SK-N-SH (cell line): Measurements from ENCODE around the gene RAB6B. TPM values are rescaled to one million over a fixed set of nuclear protein-coding genes. Genes with fewer than 3 reads are reported as not detected.
A peak's percentile ranks its signal among the peaks of the same experiment; 100 is the strongest.

Experiments used
- CTCF ChIA-PET: fragments of 300-600, 350-600 bp; formaldehyde crosslinking; extraction: SDS; loops from one replicate; lab custom pipeline; 2021; lab: Yijun Ruan, JAX
- POLR2A ChIA-PET: fragments of 350-600 bp; sonication (Branson Sonifier 250); formaldehyde crosslinking; extraction: SDS; loops from one replicate; lab custom pipeline; 2020; ENCODE audit warnings: antibody characterized with exemption, inconsistent platforms; lab: Yijun Ruan, JAX
- DNase-seq: peaks from one replicate; pipeline ENCODE4 v3.0.0; 2012
- H2AFZ ChIP-seq: fragments of 200-600 bp; sonication (generic); 2 replicates; pipeline ENCODE4 v1.8.1; 2016; ENCODE audit warnings: antibody characterized with exemption, mild to moderate bottlenecking, low read depth
- H3F3A ChIP-seq: fragments of 200-600 bp; sonication (generic); replicated peaks from 2 replicates; pipeline ENCODE3; 2016; ENCODE audit warnings: antibody characterized with exemption, mild to moderate bottlenecking; ENCODE audit not compliant: insufficient read depth
- H3K27ac ChIP-seq, 2 experiments: fragments of 200-500 bp in 1 of 2; fragments of 200-600 bp in 1 of 2; sonication (Bioruptor generic) in 1 of 2; sonication (generic), shearing (Covaris generic) in 1 of 2; 2 replicates each; pipeline versions ENCODE4 v1.5.1 to v1.6.1; 2014 to 2016; ENCODE audit warnings: low read depth in 2 of 2, inconsistent platforms in 1 of 2, low read length in 1 of 2, mild to moderate bottlenecking in 1 of 2, mixed read lengths in 1 of 2
- H3K27me3 ChIP-seq: fragments of 200-600 bp; sonication (generic), shearing (Covaris generic); 2 replicates; pipeline ENCODE4 v1.6.1; 2016; ENCODE audit warnings: mixed run types; ENCODE audit not compliant: insufficient read depth
- H3K36me3 ChIP-seq, 2 experiments: fragments of 200-500 bp in 1 of 2; fragments of 200-600 bp in 1 of 2; sonication (Bioruptor generic) in 1 of 2; sonication (generic) in 1 of 2; replicated peaks in 1 of 2; 2 replicates each; pipeline versions ENCODE3 to v1.5.1; 2014 to 2016; ENCODE audit warnings: low read length in 1 of 2, mild to moderate bottlenecking in 1 of 2; ENCODE audit not compliant: insufficient read depth in 2 of 2, control insufficient read depth in 1 of 2
- H3K4me1 ChIP-seq, 2 experiments: fragments of 200-500 bp in 1 of 2; fragments of 200-600 bp in 1 of 2; sonication (Bioruptor generic) in 1 of 2; sonication (generic), shearing (Covaris generic) in 1 of 2; 2 replicates each; pipeline versions ENCODE4 v1.5.1 to v1.6.1; 2014 to 2016; ENCODE audit warnings: low read depth in 1 of 2, low read length in 1 of 2, mixed run types in 1 of 2; ENCODE audit not compliant: insufficient read depth in 2 of 2, control insufficient read depth in 1 of 2
- H3K4me2 ChIP-seq: fragments of 200-600 bp; sonication (generic), shearing (Covaris generic); 2 replicates; pipeline ENCODE4 v1.6.1; 2017; ENCODE audit warnings: mixed run types
- H3K4me3 ChIP-seq, 2 experiments: fragments of 200-500 bp in 1 of 2; fragments of 200-600 bp in 1 of 2; sonication (Bioruptor generic) in 1 of 2; sonication (generic), shearing (Covaris generic) in 1 of 2; 2 replicates each; pipeline versions ENCODE4 v1.5.1 to v1.8.1; 2014 to 2016; ENCODE audit warnings: low read depth in 2 of 2, inconsistent platforms in 1 of 2, low read length in 1 of 2, mild to moderate bottlenecking in 1 of 2, mixed read lengths in 1 of 2, moderate library complexity in 1 of 2
- H3K79me2 ChIP-seq: fragments of 200-600 bp; sonication (generic); 2 replicates; pipeline ENCODE4 v1.8.1; 2017; ENCODE audit warnings: mild to moderate bottlenecking; ENCODE audit not compliant: insufficient read depth
- H3K9ac ChIP-seq: fragments of 200-600 bp; sonication (generic); 2 replicates; pipeline ENCODE4 v1.6.1; 2017; ENCODE audit warnings: mixed run types
- H3K9me2 ChIP-seq: fragments of 200-600 bp; sonication (generic); 2 replicates; pipeline ENCODE4 v1.6.1; 2017; ENCODE audit warnings: mixed run types
- H3K9me3 ChIP-seq: fragments of 200-600 bp; sonication (generic); 2 replicates; pipeline ENCODE4 v1.6.1; 2017; ENCODE audit warnings: mixed run types, mild to moderate bottlenecking, moderate library complexity
- H4K20me1 ChIP-seq: fragments of 200-600 bp; sonication (generic); 2 replicates; pipeline ENCODE4 v1.6.1; 2017; ENCODE audit warnings: mild to moderate bottlenecking, mixed run types; ENCODE audit not compliant: insufficient read depth
- EP300 ChIP-seq, 2 experiments: IDR thresholded peaks; 2 replicates each; pipeline versions ENCODE4 v1.4.0 to v1.6.1; 2012; ENCODE audit warnings: borderline replicate concordance in 1 of 2, low read depth in 1 of 2, low read length in 1 of 2
- FOXJ3 ChIP-seq: sonication (generic); formaldehyde crosslinking; IDR thresholded peaks from 2 replicates; pipeline ENCODE4 v1.5.1; 2020; ENCODE audit warnings: mild to moderate bottlenecking, missing genetic modification reagents
- FOXM1 ChIP-seq: IDR thresholded peaks from 2 replicates; pipeline ENCODE4 v1.4.0; 2012; ENCODE audit warnings: low read depth, mild to moderate bottlenecking
- GABPA ChIP-seq: IDR thresholded peaks from 2 replicates; pipeline ENCODE4 v1.4.0; 2012; ENCODE audit warnings: low read depth, mild to moderate bottlenecking
- JUND ChIP-seq: IDR thresholded peaks from 2 replicates; pipeline ENCODE4 v1.4.0; 2012
- MXI1 ChIP-seq: IDR thresholded peaks from 2 replicates; pipeline ENCODE4 v1.6.1; 2012; ENCODE audit warnings: mild to moderate bottlenecking, low read depth, low read length, improper control_type of control experiment
- POLR2AphosphoS5 ChIP-seq: IDR thresholded peaks from 2 replicates; pipeline ENCODE4 v1.6.1; 2012; ENCODE audit warnings: low read depth, low read length
- RCOR1 ChIP-seq: fragments of 150-350 bp; IDR thresholded peaks from 2 replicates; pipeline ENCODE4 v1.6.1; 2017; ENCODE audit warnings: antibody characterized with exemption, low read length
- RFX5 ChIP-seq: IDR thresholded peaks from 2 replicates; pipeline ENCODE4 v1.6.1; 2012; ENCODE audit warnings: mild to moderate bottlenecking, improper control_type of control experiment, low read length
- RXRA ChIP-seq: IDR thresholded peaks from 2 replicates; pipeline ENCODE4 v1.4.0; 2012; ENCODE audit warnings: low read depth, mild to moderate bottlenecking, borderline replicate concordance
- SIN3A ChIP-seq: IDR thresholded peaks from 2 replicates; pipeline ENCODE4 v1.6.1; 2012; ENCODE audit warnings: low read depth, mild to moderate bottlenecking, low read length, moderate library complexity, borderline replicate concordance
- WGBS: methylation state at CpG from one replicate; pipeline ENCODE4 v1.1.6; 2017; ENCODE audit warnings: low lambda C conversion rate; 5-methylcytosine and 5-hydroxymethylcytosine counted together
- polyA plus RNA-seq, 3 experiments: library from polyadenylated mRNA; depleted of rRNA; stranded (reverse); fragments of >200 nt; gene quantifications; 2 replicates each; pipeline ENCODE4 v1.2.3, GENCODE V29; 2012
- TF ChIP-seq, protein P1 (sequence below): IDR thresholded peaks from 2 replicates; pipeline ENCODE4 v1.6.1; 2012; ENCODE audit warnings: mild to moderate bottlenecking, low read depth, low read length, moderate library complexity
- TF ChIP-seq, protein P2 (sequence below): IDR thresholded peaks from 2 replicates; pipeline ENCODE4 v1.4.0; 2012; ENCODE audit warnings: low read depth
- TF ChIP-seq, protein P3 (sequence below): fragments of 200-600 bp; sonication (generic); IDR thresholded peaks from 2 replicates; pipeline ENCODE4 v1.6.1; 2017; ENCODE audit warnings: antibody characterized with exemption, mild to moderate bottlenecking, moderate library complexity
- TF ChIP-seq, protein P4 (sequence below): fragments of 150-350 bp; IDR thresholded peaks from 2 replicates; pipeline ENCODE4 v1.6.1; 2016; ENCODE audit warnings: mild to moderate bottlenecking, low read depth, low read length
- TF ChIP-seq, protein P5 (sequence below): IDR thresholded peaks from 2 replicates; pipeline ENCODE4 v1.4.0; 2012; ENCODE audit warnings: low read depth, borderline replicate concordance

Gene RAB6B
- polyA plus RNA-seq, 1 of the 3 experiments (the other 2 are of a cell fraction), result 9.3 TPM

DNA sequence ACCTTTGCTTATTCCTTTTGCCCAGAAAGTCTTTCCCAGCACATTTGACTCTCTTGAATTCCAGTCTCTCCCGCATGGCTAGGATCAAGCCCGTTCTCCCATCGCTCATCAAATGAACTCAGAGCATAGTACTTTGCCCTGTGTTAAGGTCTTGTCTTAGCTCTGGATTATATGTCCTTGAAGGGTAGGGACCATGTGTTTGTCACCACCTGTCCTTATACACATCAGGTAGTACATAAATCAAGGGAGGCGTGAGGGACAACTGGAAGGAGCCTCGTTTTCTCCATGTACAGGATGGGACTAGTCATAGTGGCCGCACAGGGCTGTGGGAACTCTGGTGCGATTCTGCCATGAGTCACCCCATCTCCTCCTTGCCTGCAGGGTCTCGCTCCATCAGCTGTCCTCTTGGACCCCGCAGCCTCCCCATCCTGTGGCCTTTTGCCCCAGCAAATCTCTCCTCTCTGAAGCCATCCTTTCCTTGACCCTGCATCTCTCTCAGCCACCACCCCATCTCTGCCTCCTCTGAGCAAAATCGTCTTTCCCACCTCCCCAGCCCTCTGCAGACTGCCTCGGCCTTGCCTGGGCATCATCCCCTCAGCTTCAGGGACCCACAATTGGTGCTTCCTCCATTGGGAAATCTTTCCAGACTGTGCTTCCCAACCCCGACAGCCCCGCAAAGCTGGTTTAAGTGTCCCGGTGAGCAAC is 33.4 kb upstream of the RAB6B start:
- Histone ChIP-seq H3K36me3 (no peaks in the 10 kb centered on the region), H2AFZ (no peak overlapping the region), H3K4me1 (peaks cover 0 to 10% of the 10 kb centered on the region in 2 experiments; a peak in 2 of 4 replicates), H3K9ac (no peak overlapping the region), H3K4me3 (no peak overlapping the region), H3K79me2 (no peaks in the 10 kb centered on the region), H3K4me2 (no peak overlapping the region)
- 91% methylated on average over 14 of the region's 14 CpGs for WGBS
- CTCF ChIA-PET, result interaction anchor here (0.8 to 10.0 kb wide), 20 partner anchors 10 to 1203 kb away, joined by 3 to 152 read pairs (median 6); partner anchors contain the start of genes ANAPC13, CEP63 and TOPBP1
- no peak for TF ChIP-seq GABPA
- TF ChIP-seq, protein P1, sequence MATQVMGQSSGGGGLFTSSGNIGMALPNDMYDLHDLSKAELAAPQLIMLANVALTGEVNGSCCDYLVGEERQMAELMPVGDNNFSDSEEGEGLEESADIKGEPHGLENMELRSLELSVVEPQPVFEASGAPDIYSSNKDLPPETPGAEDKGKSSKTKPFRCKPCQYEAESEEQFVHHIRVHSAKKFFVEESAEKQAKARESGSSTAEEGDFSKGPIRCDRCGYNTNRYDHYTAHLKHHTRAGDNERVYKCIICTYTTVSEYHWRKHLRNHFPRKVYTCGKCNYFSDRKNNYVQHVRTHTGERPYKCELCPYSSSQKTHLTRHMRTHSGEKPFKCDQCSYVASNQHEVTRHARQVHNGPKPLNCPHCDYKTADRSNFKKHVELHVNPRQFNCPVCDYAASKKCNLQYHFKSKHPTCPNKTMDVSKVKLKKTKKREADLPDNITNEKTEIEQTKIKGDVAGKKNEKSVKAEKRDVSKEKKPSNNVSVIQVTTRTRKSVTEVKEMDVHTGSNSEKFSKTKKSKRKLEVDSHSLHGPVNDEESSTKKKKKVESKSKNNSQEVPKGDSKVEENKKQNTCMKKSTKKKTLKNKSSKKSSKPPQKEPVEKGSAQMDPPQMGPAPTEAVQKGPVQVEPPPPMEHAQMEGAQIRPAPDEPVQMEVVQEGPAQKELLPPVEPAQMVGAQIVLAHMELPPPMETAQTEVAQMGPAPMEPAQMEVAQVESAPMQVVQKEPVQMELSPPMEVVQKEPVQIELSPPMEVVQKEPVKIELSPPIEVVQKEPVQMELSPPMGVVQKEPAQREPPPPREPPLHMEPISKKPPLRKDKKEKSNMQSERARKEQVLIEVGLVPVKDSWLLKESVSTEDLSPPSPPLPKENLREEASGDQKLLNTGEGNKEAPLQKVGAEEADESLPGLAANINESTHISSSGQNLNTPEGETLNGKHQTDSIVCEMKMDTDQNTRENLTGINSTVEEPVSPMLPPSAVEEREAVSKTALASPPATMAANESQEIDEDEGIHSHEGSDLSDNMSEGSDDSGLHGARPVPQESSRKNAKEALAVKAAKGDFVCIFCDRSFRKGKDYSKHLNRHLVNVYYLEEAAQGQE, result no peak
- no peak for TF ChIP-seq SIN3A
- TF ChIP-seq MXI1, result no peak
- TF ChIP-seq RFX5, result no peak
- no peak for TF ChIP-seq FOXM1
- TF ChIP-seq JUND, result no peak
- TF ChIP-seq, all 33 proteins: peak for 0
- POLR2A ChIA-PET, result no interaction called here
- no peak overlapping the region for H3K27ac ChIP-seq
- no peaks in the 10 kb centered on the region for H4K20me1 ChIP-seq
- no peaks in the 10 kb centered on the region for H3K27me3 ChIP-seq
- no peaks in the 10 kb centered on the region for H3K9me2 ChIP-seq
- H3K9me3 ChIP-seq, result no peaks in the 10 kb centered on the region
- H3F3A ChIP-seq, result no peaks in the 10 kb centered on the region
- DNase-seq, result no peak

DNA sequence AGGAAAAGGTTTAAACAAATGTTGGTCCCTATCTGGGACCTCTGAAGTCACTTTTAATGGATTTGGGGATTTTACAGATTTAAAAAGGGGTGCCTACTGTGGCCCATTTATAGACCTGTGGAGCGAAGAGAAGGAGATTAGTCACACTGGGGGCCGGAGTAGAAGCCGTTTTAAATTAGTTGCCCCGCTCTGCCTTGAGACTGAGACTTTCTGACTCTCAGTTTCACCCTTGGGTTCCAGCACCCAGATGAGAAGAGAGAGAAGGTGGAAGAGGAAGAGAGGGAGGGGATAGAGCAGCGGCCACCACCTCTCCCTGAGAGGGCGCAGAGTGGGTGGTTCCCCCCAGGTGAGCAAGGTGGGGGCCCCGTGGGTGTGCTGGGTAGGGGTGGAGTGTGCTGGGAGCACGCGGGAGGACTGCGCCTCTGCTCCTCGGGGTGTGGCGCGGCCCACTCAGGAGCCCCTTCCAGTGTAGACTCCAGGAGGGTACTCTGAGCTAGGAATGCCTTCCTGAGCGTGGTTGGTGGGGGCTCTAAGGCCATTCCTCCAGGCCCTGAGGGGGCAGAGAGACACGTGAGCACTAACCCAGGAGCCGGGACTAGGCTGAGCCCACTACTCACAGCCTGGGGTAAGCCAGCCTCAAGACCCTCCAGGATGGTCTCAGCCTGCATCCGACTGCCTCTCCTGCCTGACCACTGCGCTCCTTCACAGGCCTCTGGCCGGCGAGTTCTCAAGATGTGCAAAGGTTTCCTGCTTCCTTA is 32.6 kb upstream of the RAB6B start:
- Histone ChIP-seq H3K27ac (no peak overlapping the region), H3K9me3 (no peaks in the 10 kb centered on the region), H3F3A (no peaks in the 10 kb centered on the region), H3K4me2 (peak overlapping the region; percentile 66), H3K79me2 (no peaks in the 10 kb centered on the region), H3K9ac (no peak overlapping the region), H3K4me3 (peak overlapping the region in 1 of 2 experiments; percentile 53; a peak in 1 of 4 replicates), H3K36me3 (no peaks in the 10 kb centered on the region), H4K20me1 (no peaks in the 10 kb centered on the region), H3K9me2 (no peaks in the 10 kb centered on the region), H3K4me1 (peaks cover 0 to 10% of the 10 kb centered on the region in 2 experiments; a peak in 2 of 4 replicates), H2AFZ (peak overlapping the region; percentile 86; the same call in 1 of the 2 replicates), H3K27me3 (no peaks in the 10 kb centered on the region)
- CTCF ChIA-PET, result interaction anchor here (0.5 to 10.0 kb wide), 32 partner anchors 9 to 1204 kb away, joined by 3 to 152 read pairs (median 4); partner anchors contain the start of genes ANAPC13, CEP63, RAB6B and TOPBP1
- 85% methylated on average over 14 of the region's 20 CpGs for WGBS
- DNase-seq, result no peak
- POLR2A ChIA-PET, result no interaction called here
- TF ChIP-seq RXRA (no peak), EP300 (IDR thresholded peaks at IDR 0.05; ENCODE audit: borderline replicate concordance in 1 of 2, low read depth in 1 of 2, low read length in 1 of 2) (no peak), FOXJ3 (no peak), JUND (no peak), POLR2AphosphoS5 (no peak), RCOR1 (no peak)
- TF ChIP-seq, protein P2, sequence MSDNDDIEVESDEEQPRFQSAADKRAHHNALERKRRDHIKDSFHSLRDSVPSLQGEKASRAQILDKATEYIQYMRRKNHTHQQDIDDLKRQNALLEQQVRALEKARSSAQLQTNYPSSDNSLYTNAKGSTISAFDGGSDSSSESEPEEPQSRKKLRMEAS, result no peak
- TF ChIP-seq, protein P3, sequence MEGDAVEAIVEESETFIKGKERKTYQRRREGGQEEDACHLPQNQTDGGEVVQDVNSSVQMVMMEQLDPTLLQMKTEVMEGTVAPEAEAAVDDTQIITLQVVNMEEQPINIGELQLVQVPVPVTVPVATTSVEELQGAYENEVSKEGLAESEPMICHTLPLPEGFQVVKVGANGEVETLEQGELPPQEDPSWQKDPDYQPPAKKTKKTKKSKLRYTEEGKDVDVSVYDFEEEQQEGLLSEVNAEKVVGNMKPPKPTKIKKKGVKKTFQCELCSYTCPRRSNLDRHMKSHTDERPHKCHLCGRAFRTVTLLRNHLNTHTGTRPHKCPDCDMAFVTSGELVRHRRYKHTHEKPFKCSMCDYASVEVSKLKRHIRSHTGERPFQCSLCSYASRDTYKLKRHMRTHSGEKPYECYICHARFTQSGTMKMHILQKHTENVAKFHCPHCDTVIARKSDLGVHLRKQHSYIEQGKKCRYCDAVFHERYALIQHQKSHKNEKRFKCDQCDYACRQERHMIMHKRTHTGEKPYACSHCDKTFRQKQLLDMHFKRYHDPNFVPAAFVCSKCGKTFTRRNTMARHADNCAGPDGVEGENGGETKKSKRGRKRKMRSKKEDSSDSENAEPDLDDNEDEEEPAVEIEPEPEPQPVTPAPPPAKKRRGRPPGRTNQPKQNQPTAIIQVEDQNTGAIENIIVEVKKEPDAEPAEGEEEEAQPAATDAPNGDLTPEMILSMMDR, result no peak
- TF ChIP-seq, protein P4, sequence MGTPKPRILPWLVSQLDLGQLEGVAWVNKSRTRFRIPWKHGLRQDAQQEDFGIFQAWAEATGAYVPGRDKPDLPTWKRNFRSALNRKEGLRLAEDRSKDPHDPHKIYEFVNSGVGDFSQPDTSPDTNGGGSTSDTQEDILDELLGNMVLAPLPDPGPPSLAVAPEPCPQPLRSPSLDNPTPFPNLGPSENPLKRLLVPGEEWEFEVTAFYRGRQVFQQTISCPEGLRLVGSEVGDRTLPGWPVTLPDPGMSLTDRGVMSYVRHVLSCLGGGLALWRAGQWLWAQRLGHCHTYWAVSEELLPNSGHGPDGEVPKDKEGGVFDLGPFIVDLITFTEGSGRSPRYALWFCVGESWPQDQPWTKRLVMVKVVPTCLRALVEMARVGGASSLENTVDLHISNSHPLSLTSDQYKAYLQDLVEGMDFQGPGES, result no peak
- TF ChIP-seq, protein P5, sequence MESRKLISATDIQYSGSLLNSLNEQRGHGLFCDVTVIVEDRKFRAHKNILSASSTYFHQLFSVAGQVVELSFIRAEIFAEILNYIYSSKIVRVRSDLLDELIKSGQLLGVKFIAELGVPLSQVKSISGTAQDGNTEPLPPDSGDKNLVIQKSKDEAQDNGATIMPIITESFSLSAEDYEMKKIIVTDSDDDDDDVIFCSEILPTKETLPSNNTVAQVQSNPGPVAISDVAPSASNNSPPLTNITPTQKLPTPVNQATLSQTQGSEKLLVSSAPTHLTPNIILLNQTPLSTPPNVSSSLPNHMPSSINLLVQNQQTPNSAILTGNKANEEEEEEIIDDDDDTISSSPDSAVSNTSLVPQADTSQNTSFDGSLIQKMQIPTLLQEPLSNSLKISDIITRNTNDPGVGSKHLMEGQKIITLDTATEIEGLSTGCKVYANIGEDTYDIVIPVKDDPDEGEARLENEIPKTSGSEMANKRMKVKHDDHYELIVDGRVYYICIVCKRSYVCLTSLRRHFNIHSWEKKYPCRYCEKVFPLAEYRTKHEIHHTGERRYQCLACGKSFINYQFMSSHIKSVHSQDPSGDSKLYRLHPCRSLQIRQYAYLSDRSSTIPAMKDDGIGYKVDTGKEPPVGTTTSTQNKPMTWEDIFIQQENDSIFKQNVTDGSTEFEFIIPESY, result no peak
